GM12864 (cell line): Measurements from ENCODE around the gene KIF3C.

Experiments
- DNase-seq: peaks from one replicate; pipeline ENCODE4 v3.0.0-alpha.2; 2011; ENCODE audit warnings: low read depth
- H3K4me3 ChIP-seq: 2 replicates; pipeline ENCODE4 v1.5.1; 2011; ENCODE audit warnings: mild to moderate bottlenecking, low read depth, low read length, control low read depth
- CTCF ChIP-seq: IDR thresholded peaks from 2 replicates; pipeline ENCODE4 v1.5.1; 2011; ENCODE audit warnings: low read depth, mild to moderate bottlenecking, moderate library complexity, low read length, control low read depth, inconsistent platforms; ENCODE audit errors: missing control alignments

Gene KIF3C

GRCh38 chr2:25951071-25951547, 31.2 kb downstream of the KIF3C start:
- TF ChIP-seq CTCF: peak; percentile 94
- no peak overlapping the region for H3K4me3 ChIP-seq
- DNase-seq: peak; percentile 26

GRCh38 chr2:25948437-25948836, 33.9 kb downstream of the KIF3C start:
- H3K4me3 ChIP-seq: no peak overlapping the region
- no peak for DNase-seq
- TF ChIP-seq CTCF: no peak

GRCh38 chr2:25941042-25941441, 41.3 kb downstream of the KIF3C start:
- no peak for DNase-seq
- no peak for TF ChIP-seq CTCF
- no peak overlapping the region for H3K4me3 ChIP-seq

GRCh38 chr2:25939257-25939668, 43.0 kb downstream of the KIF3C start:
- no peak for TF ChIP-seq CTCF
- H3K4me3 ChIP-seq: no peak overlapping the region
- no peak for DNase-seq

- no peak for DNase-seq
- no peak for TF ChIP-seq CTCF
- no peak overlapping the region for H3K4me3 ChIP-seq
These were observed 44.0 kb downstream of the KIF3C start for GRCh38 chr2:25938345-25938744.

- DNase-seq: no peak
- no peak for TF ChIP-seq CTCF
- no peak overlapping the region for H3K4me3 ChIP-seq
These were observed 45.3 kb downstream of the KIF3C start for GRCh38 chr2:25936889-25937545.

- H3K4me3 ChIP-seq: no peak overlapping the region
- no peak for TF ChIP-seq CTCF
- no peak for DNase-seq
These were observed 48.7 kb downstream of the KIF3C start for GRCh38 chr2:25933622-25934021.
